Posterior vena cava (tissue), 2 donors: ENCODE measurements around the gene ADNP2. TPM values are rescaled to one million over a fixed set of nuclear protein-coding genes. Genes with fewer than 3 reads are reported as not detected.

ENCODE experiments used
- DNase-seq: peaks from one replicate; pipeline ENCODE4 v3.0.0-alpha.2; 2020; ENCODE audit warnings: low spot score
- intact Hi-C, 2 donors: fragments of 100-400 bp; cut with DNase I; formaldehyde crosslinking; loops; one replicate each; pipeline versions ENCODE4 v1.14.1 to v1.14.2; 2022 to 2023
- long read RNA-seq, 2 donors: library from polyadenylated mRNA; unstranded; transcript quantifications; one replicate each; pipeline ENCODE4 v2.0.0, GENCODE V29; 2020 to 2021
- total RNA-seq, 2 donors: library from RNA; stranded (reverse); fragmentation: NEBNext Ultra II Directional; extraction: Animal tissue kit (Norgen Biotek cat#: 25700); gene quantifications; one replicate each; pipeline ENCODE4 v1.2.1, GENCODE V29; 2021
- donor health status: DM: yes; HTN: yes; CAD: no.
- donor health status: DM: yes; HTN: yes; CAD: no.

ADNP2 gene
- total RNA-seq, result 10 to 100 TPM; 15.3 to 19.6 TPM
- long read RNA-seq, donor 1, full-length matches to known transcripts, result 2 of 7 reads
- long read RNA-seq, donor 1, partial matches to known transcripts, result 1 of 7 reads
- long read RNA-seq, donor 1, other reads (novel, unspliced or antisense), result 4 of 7 reads
- long read RNA-seq, donor 2, partial matches to known transcripts, result 0 of 4 reads
- long read RNA-seq, donor 2, other reads (novel, unspliced or antisense), result 4 of 4 reads

GRCh38 chr18:80108739-80109675 is at the start of gene ADNP2:
Gene ADNP2 (plus strand): TSS chr18:80109262. CDS start chr18:80117543, 8,281 bp downstream.
- intact Hi-C loops, result loop anchor here in 1 of 2 donors (5.0 kb wide), 1 partner anchor 77 kb away; the partner anchor contains the start of gene RBFA
- DNase-seq, result peak; percentile 95

- DNase-seq, result no peak
These were observed 49.1 kb upstream of the ADNP2 start for GRCh38 chr18:80059945-80060344.

GRCh38 chr18:80065705-80066104 is 43.4 kb upstream of the ADNP2 start:
- DNase-seq, result no peak
- intact Hi-C loops, result no loop called here

More at GRCh38 chr18:80059945-80060344, 49.1 kb upstream of the ADNP2 start:
- intact Hi-C loops, result no loop called here

- intact Hi-C loops, result no loop called here
These were observed 41.7 kb upstream of the ADNP2 start for GRCh38 chr18:80067321-80067720.

GRCh38 chr18:80067897-80068296 is 41.2 kb upstream of the ADNP2 start:
- no peak for DNase-seq
- intact Hi-C loops, result no loop called here

More at GRCh38 chr18:80067321-80067720, 41.7 kb upstream of the ADNP2 start:
- DNase-seq, result no peak

- no peak for DNase-seq
- intact Hi-C loops, result no loop called here
These were observed 40.3 kb upstream of the ADNP2 start for GRCh38 chr18:80068571-80069272.

GRCh38 chr18:80070825-80071224 is 38.2 kb upstream of the ADNP2 start:
- intact Hi-C loops, result no loop called here
- no peak for DNase-seq

GRCh38 chr18:80074183-80074582 is 34.9 kb upstream of the ADNP2 start:
- no peak for DNase-seq
- intact Hi-C loops, result no loop called here

- no peak for DNase-seq
- intact Hi-C loops, result no loop called here
These were observed 34.4 kb upstream of the ADNP2 start for GRCh38 chr18:80074697-80075096.

GRCh38 chr18:80075940-80076339 is 33.1 kb upstream of the ADNP2 start:
- intact Hi-C loops, result no loop called here

GRCh38 chr18:80076379-80076778 is 32.7 kb upstream of the ADNP2 start:
- DNase-seq, result no peak
- intact Hi-C loops, result no loop called here

More at GRCh38 chr18:80075940-80076339, 33.1 kb upstream of the ADNP2 start:
- DNase-seq, result no peak

- no peak for DNase-seq
- intact Hi-C loops, result no loop called here
These were observed 31.2 kb upstream of the ADNP2 start for GRCh38 chr18:80077873-80078272.

- intact Hi-C loops, result no loop called here
- no peak for DNase-seq
These were observed 22.8 kb upstream of the ADNP2 start for GRCh38 chr18:80086281-80086680.

- intact Hi-C loops, result no loop called here
- no peak for DNase-seq
These were observed 21.0 kb upstream of the ADNP2 start for GRCh38 chr18:80088036-80088435.

GRCh38 chr18:80088823-80089222 is 20.2 kb upstream of the ADNP2 start:
- no peak for DNase-seq
- intact Hi-C loops, result no loop called here

- intact Hi-C loops, result no loop called here
- peak; percentile 58 for DNase-seq
These were observed 13.6 kb upstream of the ADNP2 start for GRCh38 chr18:80095414-80095813.

GRCh38 chr18:80096032-80096565 is 13.0 kb upstream of the ADNP2 start:
- DNase-seq, result peak; percentile 76
- intact Hi-C loops, result no loop called here

GRCh38 chr18:80097201-80097600 is 11.9 kb upstream of the ADNP2 start:
- no peak for DNase-seq
- intact Hi-C loops, result no loop called here

- DNase-seq, result peak; percentile 79
- intact Hi-C loops, result no loop called here
These were observed 5.8 kb upstream of the ADNP2 start for GRCh38 chr18:80103231-80103630.

GRCh38 chr18:80104364-80104779 is 4.7 kb upstream of the ADNP2 start:
- intact Hi-C loops, result no loop called here
- DNase-seq, result peak; percentile 46
